Panc1 (cell line): ENCODE measurements around the gene TTBK1. TPM values are rescaled to one million over a fixed set of nuclear protein-coding genes. Genes with fewer than 3 reads are reported as not detected.

Experiments
- ATAC-seq: fragments of 200-7000 bp; cut with Tn5 transposase; 2 replicates; pipeline ENCODE4 v1.9.1; 2020; ENCODE audit warnings: mild to moderate bottlenecking, moderate library complexity
- BruUV-seq: library from RNA; stranded (reverse); fragments of 400-500 nt; replicated peaks from 2 replicates; lab custom pipeline; 2021; lab: Mats Ljungman, UMichigan
- CTCF ChIA-PET: fragments of 300-600 bp; sonication (Branson Sonifier 250); formaldehyde crosslinking; loops from one replicate; lab custom pipeline; 2022; ENCODE audit warnings: antibody characterized with exemption; lab: Charles Lee
- POLR2A ChIA-PET: fragments of 300-600 bp; sonication (Branson Sonifier 250); formaldehyde crosslinking; loops from one replicate; lab custom pipeline; 2022; ENCODE audit warnings: antibody characterized with exemption; lab: Charles Lee
- DNase-seq: peaks from one replicate; pipeline ENCODE4 v3.0.0-alpha.2; 2010; ENCODE audit warnings: low read depth, low spot score
- H3K27ac ChIP-seq: 2 replicates; pipeline ENCODE4 v1.5.1; 2011; ENCODE audit warnings: mild to moderate bottlenecking, low read length, inconsistent platforms
- H3K27me3 ChIP-seq: fragments of 200-500 bp; sonication (Bioruptor generic); 2 replicates; pipeline ENCODE4 v1.6.0; 2014; ENCODE audit warnings: low read length, inconsistent platforms; ENCODE audit not compliant: control insufficient read depth, insufficient read depth
- H3K36me3 ChIP-seq: fragments of 200-500 bp; sonication (Bioruptor generic); 2 replicates; pipeline ENCODE4 v1.5.1; 2014; ENCODE audit warnings: inconsistent platforms, mild to moderate bottlenecking, low read length, moderate library complexity; ENCODE audit not compliant: control insufficient read depth, insufficient read depth
- H3K4me1 ChIP-seq: 2 replicates; pipeline ENCODE4 v1.5.1; 2011; ENCODE audit warnings: inconsistent platforms, mild to moderate bottlenecking, low read length, moderate library complexity; ENCODE audit not compliant: control insufficient read depth, insufficient read depth
- H3K4me3 ChIP-seq, 2 experiments: 2 replicates each; pipeline ENCODE4 v1.5.1; 2011 to 2012; ENCODE audit warnings: low read depth in 2 of 2, low read length in 2 of 2, mild to moderate bottlenecking in 2 of 2, inconsistent platforms in 1 of 2, moderate library complexity in 1 of 2
- H3K9me3 ChIP-seq: fragments of 200-500 bp; sonication (Bioruptor generic); 2 replicates; pipeline ENCODE4 v1.5.1; 2014; ENCODE audit warnings: low read depth, mild to moderate bottlenecking, inconsistent platforms, low read length, moderate library complexity; ENCODE audit not compliant: control insufficient read depth, insufficient read depth
- POLR2AphosphoS5 ChIP-seq: IDR thresholded peaks from 2 replicates; pipeline ENCODE4 v1.6.1; 2012; ENCODE audit warnings: mild to moderate bottlenecking, low read depth, low read length, moderate library complexity
- SIN3A ChIP-seq: IDR thresholded peaks from 2 replicates; pipeline ENCODE4 v1.6.1; 2012; ENCODE audit warnings: low read depth, mild to moderate bottlenecking, low read length, moderate library complexity, borderline replicate concordance; ENCODE audit not compliant: insufficient read depth
- TCF7L2 ChIP-seq: IDR thresholded peaks from 2 replicates; pipeline ENCODE4 v1.6.1; 2011; ENCODE audit warnings: mild to moderate bottlenecking, low read depth, low read length, inconsistent platforms
- in situ Hi-C: cut with HindIII; loops from 2 replicates; pipeline ENCODE4 v1.10.0; 2016; ENCODE audit warnings: low sequenced_read_pairs, low pct_unique_long_range_greater_than_20kb
- intact Hi-C: fragments of 100-400 bp; cut with micrococcal nuclease; formaldehyde crosslinking; loops from one replicate; pipeline ENCODE4 v1.10.0; 2022; ENCODE audit not compliant: unreplicated experiment
- total RNA-seq: library from RNA; stranded (reverse); gene quantifications from one replicate; pipeline ENCODE4 v1.2.1, GENCODE V29; 2021; ENCODE audit not compliant: unreplicated experiment
- TF ChIP-seq, protein P1 (sequence below): fragments of 450-650 bp; IDR thresholded peaks from 2 replicates; pipeline ENCODE4 v1.5.1; 2017; ENCODE audit warnings: mild to moderate bottlenecking
- TF ChIP-seq, protein P2 (sequence below), 2 experiments: IDR thresholded peaks; 2 replicates each; pipeline ENCODE4 v1.6.1; 2011 to 2012; ENCODE audit warnings: low read depth in 2 of 2, control low read depth in 1 of 2, low read length in 1 of 2, mild to moderate bottlenecking in 1 of 2, moderate library complexity in 1 of 2; ENCODE audit not compliant: insufficient read depth in 1 of 2

The TTBK1 gene
- total RNA-seq, 1 experiment from 2014 or later, result 0.10 TPM

DNA sequence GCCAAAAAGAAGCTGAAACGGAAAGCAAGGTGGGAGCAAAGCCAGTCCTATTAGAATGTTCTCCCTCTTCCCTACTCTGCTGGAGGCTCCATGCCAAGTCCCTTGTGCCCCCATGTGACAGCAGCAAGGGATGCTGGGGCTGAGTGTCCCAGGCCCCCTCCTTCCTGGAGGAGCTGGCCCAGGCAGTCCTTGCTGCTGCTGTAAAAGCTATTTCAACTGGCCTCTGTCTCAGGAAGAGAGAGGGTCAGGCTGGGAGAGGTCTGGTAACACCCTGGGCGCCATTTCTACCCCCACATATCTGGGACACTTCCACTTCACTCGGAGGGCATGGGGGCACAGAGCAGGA lies 25.0 kb downstream of the TTBK1 start:
- POLR2A ChIA-PET, result no interaction called here
- peaks cover 9% of the 10 kb centered on the region for H3K4me1 ChIP-seq
- H3K4me3 ChIP-seq, result no peak overlapping the region
- no peaks in the 10 kb centered on the region for H3K27me3 ChIP-seq
- in situ Hi-C loops (no loop called here), intact Hi-C loops (no loop called here)
- no peak for TF ChIP-seq TCF7L2
- TF ChIP-seq SIN3A, result no peak
- no peaks in the 10 kb centered on the region for H3K36me3 ChIP-seq
- no peaks in the 10 kb centered on the region for H3K9me3 ChIP-seq
- no peak for DNase-seq
- H3K27ac ChIP-seq, result no peak overlapping the region
- CTCF ChIA-PET, result no interaction called here
- no TSS peak for BruUV-seq
- ATAC-seq, result no peak

GRCh38 chr6:43268782-43269272 lies 25.5 kb downstream of the TTBK1 start:
- POLR2A ChIA-PET, result no interaction called here
- H3K27ac ChIP-seq, result no peak overlapping the region
- DNase-seq (no peak), ATAC-seq (no peak)
- no peaks in the 10 kb centered on the region for H3K27me3 ChIP-seq
- TF ChIP-seq, protein P1, sequence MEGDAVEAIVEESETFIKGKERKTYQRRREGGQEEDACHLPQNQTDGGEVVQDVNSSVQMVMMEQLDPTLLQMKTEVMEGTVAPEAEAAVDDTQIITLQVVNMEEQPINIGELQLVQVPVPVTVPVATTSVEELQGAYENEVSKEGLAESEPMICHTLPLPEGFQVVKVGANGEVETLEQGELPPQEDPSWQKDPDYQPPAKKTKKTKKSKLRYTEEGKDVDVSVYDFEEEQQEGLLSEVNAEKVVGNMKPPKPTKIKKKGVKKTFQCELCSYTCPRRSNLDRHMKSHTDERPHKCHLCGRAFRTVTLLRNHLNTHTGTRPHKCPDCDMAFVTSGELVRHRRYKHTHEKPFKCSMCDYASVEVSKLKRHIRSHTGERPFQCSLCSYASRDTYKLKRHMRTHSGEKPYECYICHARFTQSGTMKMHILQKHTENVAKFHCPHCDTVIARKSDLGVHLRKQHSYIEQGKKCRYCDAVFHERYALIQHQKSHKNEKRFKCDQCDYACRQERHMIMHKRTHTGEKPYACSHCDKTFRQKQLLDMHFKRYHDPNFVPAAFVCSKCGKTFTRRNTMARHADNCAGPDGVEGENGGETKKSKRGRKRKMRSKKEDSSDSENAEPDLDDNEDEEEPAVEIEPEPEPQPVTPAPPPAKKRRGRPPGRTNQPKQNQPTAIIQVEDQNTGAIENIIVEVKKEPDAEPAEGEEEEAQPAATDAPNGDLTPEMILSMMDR, result no peak
- TF ChIP-seq SIN3A, result no peak
- TF ChIP-seq TCF7L2, result no peak
- no peak for TF ChIP-seq POLR2AphosphoS5
- TF ChIP-seq, protein P2, sequence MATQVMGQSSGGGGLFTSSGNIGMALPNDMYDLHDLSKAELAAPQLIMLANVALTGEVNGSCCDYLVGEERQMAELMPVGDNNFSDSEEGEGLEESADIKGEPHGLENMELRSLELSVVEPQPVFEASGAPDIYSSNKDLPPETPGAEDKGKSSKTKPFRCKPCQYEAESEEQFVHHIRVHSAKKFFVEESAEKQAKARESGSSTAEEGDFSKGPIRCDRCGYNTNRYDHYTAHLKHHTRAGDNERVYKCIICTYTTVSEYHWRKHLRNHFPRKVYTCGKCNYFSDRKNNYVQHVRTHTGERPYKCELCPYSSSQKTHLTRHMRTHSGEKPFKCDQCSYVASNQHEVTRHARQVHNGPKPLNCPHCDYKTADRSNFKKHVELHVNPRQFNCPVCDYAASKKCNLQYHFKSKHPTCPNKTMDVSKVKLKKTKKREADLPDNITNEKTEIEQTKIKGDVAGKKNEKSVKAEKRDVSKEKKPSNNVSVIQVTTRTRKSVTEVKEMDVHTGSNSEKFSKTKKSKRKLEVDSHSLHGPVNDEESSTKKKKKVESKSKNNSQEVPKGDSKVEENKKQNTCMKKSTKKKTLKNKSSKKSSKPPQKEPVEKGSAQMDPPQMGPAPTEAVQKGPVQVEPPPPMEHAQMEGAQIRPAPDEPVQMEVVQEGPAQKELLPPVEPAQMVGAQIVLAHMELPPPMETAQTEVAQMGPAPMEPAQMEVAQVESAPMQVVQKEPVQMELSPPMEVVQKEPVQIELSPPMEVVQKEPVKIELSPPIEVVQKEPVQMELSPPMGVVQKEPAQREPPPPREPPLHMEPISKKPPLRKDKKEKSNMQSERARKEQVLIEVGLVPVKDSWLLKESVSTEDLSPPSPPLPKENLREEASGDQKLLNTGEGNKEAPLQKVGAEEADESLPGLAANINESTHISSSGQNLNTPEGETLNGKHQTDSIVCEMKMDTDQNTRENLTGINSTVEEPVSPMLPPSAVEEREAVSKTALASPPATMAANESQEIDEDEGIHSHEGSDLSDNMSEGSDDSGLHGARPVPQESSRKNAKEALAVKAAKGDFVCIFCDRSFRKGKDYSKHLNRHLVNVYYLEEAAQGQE (IDR thresholded peaks at IDR 0.05; ENCODE audit: insufficient read depth in 1 of 2, low read depth in 2 of 2, low read length in 1 of 2), result no peak
- no peak overlapping the region; a peak in 1 of 4 replicates for H3K4me3 ChIP-seq
- intact Hi-C loops (no loop called here), in situ Hi-C loops (no loop called here)
- CTCF ChIA-PET, result no interaction called here
- H3K4me1 ChIP-seq, result peaks cover 9% of the 10 kb centered on the region
- H3K36me3 ChIP-seq, result no peaks in the 10 kb centered on the region
- no TSS peak for BruUV-seq
- no peaks in the 10 kb centered on the region for H3K9me3 ChIP-seq

GRCh38 chr6:43269273-43270007 lies 26.2 kb downstream of the TTBK1 start:
- intact Hi-C loops (no loop called here), in situ Hi-C loops (no loop called here)
- Histone ChIP-seq H3K27ac (no peak overlapping the region), H3K4me3 (peak overlapping the region; percentile 20 to 41), H3K27me3 (no peaks in the 10 kb centered on the region), H3K9me3 (no peaks in the 10 kb centered on the region), H3K36me3 (no peaks in the 10 kb centered on the region), H3K4me1 (peaks cover 9% of the 10 kb centered on the region)
- no peak for DNase-seq
- CTCF ChIA-PET, result no interaction called here
- ATAC-seq, result peak; percentile 43
- POLR2A ChIA-PET, result interaction anchor here (0.6 kb wide), 1 partner anchor 551 kb away, joined by 5 read pairs; no protein-coding TSS in a partner anchor
- TF ChIP-seq, protein P1, result no peak
- no peak for TF ChIP-seq TCF7L2
- TF ChIP-seq SIN3A, result no peak
- no peak for TF ChIP-seq POLR2AphosphoS5
- TF ChIP-seq, protein P2 (IDR thresholded peaks at IDR 0.05; ENCODE audit: insufficient read depth in 1 of 2, low read depth in 2 of 2, low read length in 1 of 2), result no peak
- no TSS peak for BruUV-seq
